IgD-negative memory B cell (primary cell): Measurements from ENCODE around the gene DNM3. TPM values are rescaled to one million over a fixed set of nuclear protein-coding genes. Genes with fewer than 3 reads are reported as not detected.
A peak's percentile ranks its signal among the peaks of the same experiment; 100 is the strongest.
"Not testable (repeated sequence)": the region's sequence is repeated elsewhere in the genome, so short reads cannot be mapped to it uniquely, and the experiment has no call there.

Experiments used
- H3K27ac Mint-ChIP-seq, 3 donors: one replicate each; pipeline ENCODE4 v1.8.0; 2020 to 2022; ENCODE audit warnings: mild to moderate bottlenecking in 3 of 3, mixed read lengths in 3 of 3, moderate library complexity in 1 of 3
- H3K27me3 Mint-ChIP-seq: one replicate; pipeline ENCODE4 v1.8.0; 2021; ENCODE audit warnings: mixed read lengths
- H3K36me3 Mint-ChIP-seq: one replicate; pipeline ENCODE4 v1.8.0; 2020; ENCODE audit warnings: mild to moderate bottlenecking, mixed read lengths
- H3K4me1 Mint-ChIP-seq, 3 donors: one replicate each; pipeline ENCODE4 v1.8.0; 2020 to 2022; ENCODE audit warnings: mixed read lengths in 3 of 3, mild to moderate bottlenecking in 1 of 3
- H3K4me3 Mint-ChIP-seq, 4 donors: one replicate each; pipeline ENCODE4 v1.8.0; 2020 to 2022; ENCODE audit warnings: mild to moderate bottlenecking in 4 of 4, mixed read lengths in 4 of 4, moderate library complexity in 3 of 4
- H3K9me3 Mint-ChIP-seq, 3 donors: one replicate each; pipeline ENCODE4 v1.8.0; 2020 to 2021; ENCODE audit warnings: mixed read lengths in 3 of 3, mild to moderate bottlenecking in 1 of 3
- polyA plus RNA-seq: library from polyadenylated mRNA; unstranded; fragments of 300-500 nt; fragmentation: Illumina TruSeq; gene quantifications from one replicate; pipeline ENCODE4 v1.2.3, GENCODE V29; 2021

Gene DNM3
- polyA plus RNA-seq, 1 donor from 2014 or later: 0.39 TPM

- no peaks in the 10 kb centered on the region for H3K36me3 Mint-ChIP-seq
- peaks cover 0 to 4% (median 0%) of the 10 kb centered on the region in 3 donors for H3K9me3 Mint-ChIP-seq
- H3K27ac Mint-ChIP-seq: peak overlapping the region in 1 of 3 donors; percentile 87
- peak overlapping the region in 2 of 4 donors; percentile 22 to 75 for H3K4me3 Mint-ChIP-seq
- H3K27me3 Mint-ChIP-seq: no peaks in the 10 kb centered on the region
- H3K4me1 Mint-ChIP-seq: peaks cover 31 to 46% (median 35%) of the 10 kb centered on the region in 3 donors
Observed at GRCh38 chr1:172360985-172361384, 519.7 kb downstream of the DNM3 start.

- no peaks in the 10 kb centered on the region for H3K27me3 Mint-ChIP-seq
- H3K36me3 Mint-ChIP-seq: peaks cover 2% of the 10 kb centered on the region
- no peak overlapping the region for H3K27ac Mint-ChIP-seq
- no peak overlapping the region for H3K4me3 Mint-ChIP-seq
- peaks cover 7 to 23% (median 11%) of the 10 kb centered on the region in 3 donors for H3K9me3 Mint-ChIP-seq
- H3K4me1 Mint-ChIP-seq: peaks cover 9 to 22% (median 18%) of the 10 kb centered on the region in 3 donors
Observed at GRCh38 chr1:172363852-172364251, 522.6 kb downstream of the DNM3 start.

GRCh38 chr1:172371646-172372045, 530.3 kb downstream of the DNM3 start:
- Mint-ChIP-seq H3K4me1 (peaks cover 15 to 19% (median 19%) of the 10 kb centered on the region in 3 donors), H3K9me3 (peaks cover 11 to 27% (median 13%) of the 10 kb centered on the region in 3 donors)
- H3K27ac Mint-ChIP-seq, H3K36me3 Mint-ChIP-seq, H3K27me3 Mint-ChIP-seq, H3K4me3 Mint-ChIP-seq: not testable (repeated sequence)

- Mint-ChIP-seq H3K36me3 (peaks cover 12% of the 10 kb centered on the region), H3K27ac (peak overlapping the region; percentile 42 to 91 (median 59)), H3K9me3 (peaks cover 3 to 12% (median 4%) of the 10 kb centered on the region in 3 donors)
Observed at GRCh38 chr1:172373864-172374263, 532.6 kb downstream of the DNM3 start.

GRCh38 chr1:172375211-172375631, 533.9 kb downstream of the DNM3 start:
- Mint-ChIP-seq H3K36me3 (peaks cover 12% of the 10 kb centered on the region), H3K9me3 (peaks cover 0 to 2% (median 0%) of the 10 kb centered on the region in 3 donors), H3K27me3 (no peaks in the 10 kb centered on the region), H3K27ac (peak overlapping the region; percentile 22 to 91 (median 90)), H3K4me3 (peak overlapping the region; percentile 48 to 83 (median 82)), H3K4me1 (peaks cover 29 to 33% (median 32%) of the 10 kb centered on the region in 3 donors)

More at GRCh38 chr1:172373864-172374263, 532.6 kb downstream of the DNM3 start:
- Mint-ChIP-seq H3K27me3 (no peaks in the 10 kb centered on the region), H3K4me1 (peaks cover 24 to 27% (median 26%) of the 10 kb centered on the region in 3 donors), H3K4me3 (peak overlapping the region; percentile 16 to 83 (median 50))

GRCh38 chr1:172376431-172376830, 535.1 kb downstream of the DNM3 start:
- Mint-ChIP-seq H3K4me1 (peaks cover 38 to 42% (median 40%) of the 10 kb centered on the region in 3 donors), H3K27ac (peak overlapping the region; percentile 58 to 79 (median 59)), H3K4me3 (peak overlapping the region; percentile 83 to 94 (median 88)), H3K9me3 (no peaks in the 10 kb centered on the region), H3K27me3 (no peaks in the 10 kb centered on the region), H3K36me3 (peaks cover 12% of the 10 kb centered on the region)

GRCh38 chr1:172377565-172377964, 536.3 kb downstream of the DNM3 start:
- no peaks in the 10 kb centered on the region for H3K27me3 Mint-ChIP-seq
- H3K27ac Mint-ChIP-seq: no peak overlapping the region
- peaks cover 10% of the 10 kb centered on the region for H3K36me3 Mint-ChIP-seq
- peaks cover 40 to 54% (median 49%) of the 10 kb centered on the region in 3 donors for H3K4me1 Mint-ChIP-seq
- no peaks in the 10 kb centered on the region for H3K9me3 Mint-ChIP-seq
- no peak overlapping the region for H3K4me3 Mint-ChIP-seq

GRCh38 chr1:172378109-172378760, 536.9 kb downstream of the DNM3 start:
- H3K27me3 Mint-ChIP-seq: no peaks in the 10 kb centered on the region
- peaks cover 10% of the 10 kb centered on the region for H3K36me3 Mint-ChIP-seq
- no peak overlapping the region for H3K27ac Mint-ChIP-seq
- peak overlapping the region in 1 of 4 donors; percentile 49 for H3K4me3 Mint-ChIP-seq
- no peaks in the 10 kb centered on the region for H3K9me3 Mint-ChIP-seq
- peaks cover 41 to 59% (median 50%) of the 10 kb centered on the region in 3 donors for H3K4me1 Mint-ChIP-seq

GRCh38 chr1:172380441-172381244, 539.3 kb downstream of the DNM3 start:
- Mint-ChIP-seq H3K36me3 (peaks cover 6% of the 10 kb centered on the region), H3K4me3 (peak overlapping the region; percentile 68 to 85 (median 71)), H3K27me3 (no peaks in the 10 kb centered on the region), H3K4me1 (peaks cover 26 to 53% (median 42%) of the 10 kb centered on the region in 3 donors), H3K27ac (peak overlapping the region; percentile 4 to 92 (median 85)), H3K9me3 (no peaks in the 10 kb centered on the region)

- peaks cover 6% of the 10 kb centered on the region for H3K36me3 Mint-ChIP-seq
- H3K4me1 Mint-ChIP-seq: peaks cover 21 to 46% (median 39%) of the 10 kb centered on the region in 3 donors
- H3K27ac Mint-ChIP-seq: peak overlapping the region; percentile 51 to 85 (median 55)
- H3K9me3 Mint-ChIP-seq: no peaks in the 10 kb centered on the region
- peak overlapping the region in 2 of 4 donors; percentile 25 to 70 for H3K4me3 Mint-ChIP-seq
- H3K27me3 Mint-ChIP-seq: no peaks in the 10 kb centered on the region
Observed at GRCh38 chr1:172381946-172382345, 540.6 kb downstream of the DNM3 start.

GRCh38 chr1:172382406-172382805, 541.1 kb downstream of the DNM3 start:
- no peak overlapping the region for H3K4me3 Mint-ChIP-seq
- H3K4me1 Mint-ChIP-seq: peaks cover 21 to 46% (median 38%) of the 10 kb centered on the region in 3 donors
- peaks cover 6% of the 10 kb centered on the region for H3K36me3 Mint-ChIP-seq
- no peaks in the 10 kb centered on the region for H3K9me3 Mint-ChIP-seq
- H3K27ac Mint-ChIP-seq: peak overlapping the region in 1 of 3 donors; percentile 14
- H3K27me3 Mint-ChIP-seq: no peaks in the 10 kb centered on the region

- Mint-ChIP-seq H3K27ac (no peak overlapping the region), H3K4me1 (peaks cover 20 to 45% (median 37%) of the 10 kb centered on the region in 3 donors), H3K4me3 (peak overlapping the region in 1 of 4 donors; percentile 11), H3K27me3 (no peaks in the 10 kb centered on the region), H3K9me3 (no peaks in the 10 kb centered on the region), H3K36me3 (peaks cover 6% of the 10 kb centered on the region)
Observed at GRCh38 chr1:172382990-172383389, 541.7 kb downstream of the DNM3 start.

GRCh38 chr1:172383536-172383935, 542.2 kb downstream of the DNM3 start:
- H3K36me3 Mint-ChIP-seq: peaks cover 2% of the 10 kb centered on the region
- H3K4me1 Mint-ChIP-seq: peaks cover 17 to 40% (median 34%) of the 10 kb centered on the region in 3 donors
- no peaks in the 10 kb centered on the region for H3K9me3 Mint-ChIP-seq
- peak overlapping the region in 1 of 4 donors; percentile 11 for H3K4me3 Mint-ChIP-seq
- no peaks in the 10 kb centered on the region for H3K27me3 Mint-ChIP-seq
- H3K27ac Mint-ChIP-seq: no peak overlapping the region

GRCh38 chr1:172384656-172385055, 543.4 kb downstream of the DNM3 start:
- H3K27ac Mint-ChIP-seq: no peak overlapping the region

GRCh38 chr1:172386046-172386445, 544.7 kb downstream of the DNM3 start:
- Mint-ChIP-seq H3K9me3 (no peaks in the 10 kb centered on the region), H3K27me3 (no peaks in the 10 kb centered on the region), H3K27ac (no peak overlapping the region), H3K36me3 (no peaks in the 10 kb centered on the region), H3K4me1 (peaks cover 18 to 36% (median 32%) of the 10 kb centered on the region in 3 donors), H3K4me3 (no peak overlapping the region)

More at GRCh38 chr1:172384656-172385055, 543.4 kb downstream of the DNM3 start:
- Mint-ChIP-seq H3K4me3 (no peak overlapping the region), H3K9me3 (no peaks in the 10 kb centered on the region), H3K27me3 (no peaks in the 10 kb centered on the region), H3K4me1 (peaks cover 10 to 33% (median 33%) of the 10 kb centered on the region in 3 donors), H3K36me3 (no peaks in the 10 kb centered on the region)
